Measurements from ENCODE around the gene ADGRG2.

Gene ADGRG2

GRCh38 chrX:19121898-19122640 is at the start of gene ADGRG2:
ADGRG2 (minus strand) TSS chrX:19122468; CDS start chrX:19068834, 53,634 bp downstream.
- FAIRE-seq (no peak), DNase-seq (ENCODE audit: insufficient read length, low spot score) (no peak)

GRCh38 chrX:19168609-19169008 is 46.3 kb upstream of the ADGRG2 start:
- DNase-seq (ENCODE audit: insufficient read length, low spot score) (no peak), FAIRE-seq (no peak)

GRCh38 chrX:19162851-19163250 is 40.6 kb upstream of the ADGRG2 start:
- DNase-seq (ENCODE audit: insufficient read length, low spot score) (no peak), FAIRE-seq (no peak)

GRCh38 chrX:19156186-19156585 is 33.9 kb upstream of the ADGRG2 start:
- DNase-seq (ENCODE audit: insufficient read length, low spot score) (no peak), FAIRE-seq (no peak)

GRCh38 chrX:19152762-19153161 is 30.5 kb upstream of the ADGRG2 start:
- FAIRE-seq, result no peak
- DNase-seq (ENCODE audit: insufficient read length, low spot score), result no peak

- FAIRE-seq (no peak), DNase-seq (ENCODE audit: insufficient read length, low spot score) (no peak)
Measured at GRCh38 chrX:19137067-19137466, 14.8 kb upstream of the ADGRG2 start.

GRCh38 chrX:19133784-19134183 is 11.5 kb upstream of the ADGRG2 start:
- no peak for FAIRE-seq
- DNase-seq (ENCODE audit: insufficient read length, low spot score), result no peak

- FAIRE-seq, result no peak
- no peak for DNase-seq (ENCODE audit: insufficient read length, low spot score)
Measured at GRCh38 chrX:19133231-19133630, 11.0 kb upstream of the ADGRG2 start.

- DNase-seq (ENCODE audit: insufficient read length, low spot score), result no peak
- no peak for FAIRE-seq
Measured at GRCh38 chrX:19130628-19131027, 8.4 kb upstream of the ADGRG2 start.

GRCh38 chrX:19129694-19130093 is 7.4 kb upstream of the ADGRG2 start:
- no peak for DNase-seq (ENCODE audit: insufficient read length, low spot score)
- FAIRE-seq, result no peak

GRCh38 chrX:19127649-19128168 is 5.4 kb upstream of the ADGRG2 start:
- FAIRE-seq (no peak), DNase-seq (ENCODE audit: insufficient read length, low spot score) (no peak)

- no peak for DNase-seq (ENCODE audit: insufficient read length, low spot score)
- FAIRE-seq, result no peak
Measured at GRCh38 chrX:19122641-19123009, 357 bp upstream of the ADGRG2 start.

GRCh38 chrX:19121466-19121865 is 802 bp downstream of the ADGRG2 start:
- FAIRE-seq (no peak), DNase-seq (ENCODE audit: insufficient read length, low spot score) (no peak)

GRCh38 chrX:19110642-19111041 is 11.6 kb downstream of the ADGRG2 start:
- FAIRE-seq, result no peak
- DNase-seq (ENCODE audit: insufficient read length, low spot score), result no peak

- DNase-seq (ENCODE audit: insufficient read length, low spot score) (no peak), FAIRE-seq (no peak)
Measured at GRCh38 chrX:19107035-19107434, 15.2 kb downstream of the ADGRG2 start.

GRCh38 chrX:19100586-19100985 is 21.7 kb downstream of the ADGRG2 start:
- DNase-seq (ENCODE audit: insufficient read length, low spot score) (no peak), FAIRE-seq (no peak)

- DNase-seq (ENCODE audit: insufficient read length, low spot score) (no peak), FAIRE-seq (no peak)
Measured at GRCh38 chrX:19097553-19098283, 24.6 kb downstream of the ADGRG2 start.

- DNase-seq (ENCODE audit: insufficient read length, low spot score) (no peak), FAIRE-seq (no peak)
Measured at GRCh38 chrX:19096586-19096985, 25.7 kb downstream of the ADGRG2 start.

- FAIRE-seq (no peak), DNase-seq (ENCODE audit: insufficient read length, low spot score) (no peak)
Measured at GRCh38 chrX:19094654-19095053, 27.6 kb downstream of the ADGRG2 start.

GRCh38 chrX:19091596-19091995 is 30.7 kb downstream of the ADGRG2 start:
- FAIRE-seq, result no peak

GRCh38 chrX:19089555-19090040 is 32.7 kb downstream of the ADGRG2 start:
- no peak for FAIRE-seq
- no peak for DNase-seq (ENCODE audit: insufficient read length, low spot score)

More at GRCh38 chrX:19091596-19091995, 30.7 kb downstream of the ADGRG2 start:
- no peak for DNase-seq (ENCODE audit: insufficient read length, low spot score)

Data from HTR-8/SVneo (cell line).